HG03175 (cell line): ENCODE data around the gene RASAL2.
"Not testable (repeated sequence)": the region's sequence is repeated elsewhere in the genome, so short reads cannot be mapped to it uniquely, and the experiment has no call there.

Source experiments
- ATAC-seq: cut with Tn5 transposase; IDR thresholded peaks from one replicate; pipeline ENCODE4 v1.9.1; 2021; ENCODE audit warnings: mild to moderate bottlenecking, moderate library complexity; ENCODE audit not compliant: unreplicated experiment

Gene RASAL2

GRCh38 chr1:178330848-178331497 lies 237.1 kb downstream of the RASAL2 start:
- no peak for ATAC-seq

- no peak for ATAC-seq
Observed at GRCh38 chr1:178335426-178335825, 241.5 kb downstream of the RASAL2 start.

DNA sequence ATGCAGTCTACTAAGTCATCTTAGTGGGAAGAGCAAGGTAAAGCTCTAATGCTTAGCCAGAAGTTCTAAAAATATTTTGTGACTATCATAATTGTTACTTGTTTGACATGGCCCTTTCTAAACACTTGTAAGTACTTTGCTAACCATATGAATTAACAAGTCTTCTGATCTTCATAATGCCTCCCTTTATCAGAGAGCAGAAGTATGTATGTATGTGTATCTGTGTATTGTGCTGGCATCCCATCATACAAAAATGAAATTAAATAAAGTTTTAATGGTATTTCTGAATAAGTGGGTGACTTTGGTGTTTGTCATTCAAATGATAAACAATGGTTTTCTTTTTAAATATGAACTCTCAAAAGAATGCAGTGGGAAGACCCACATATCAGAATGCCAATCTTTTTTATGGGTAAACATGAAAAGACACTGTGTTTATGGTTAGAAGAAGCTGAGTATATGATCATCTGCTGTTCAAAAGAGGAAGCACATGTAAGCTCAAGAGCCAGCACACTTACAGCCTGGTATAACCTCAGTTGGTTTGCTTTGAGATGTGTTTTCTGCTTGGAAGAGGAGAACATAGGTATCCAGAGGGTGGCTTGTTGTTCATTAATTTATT lies 243.3 kb downstream of the RASAL2 start:
- no peak for ATAC-seq

GRCh38 chr1:178339834-178340233 lies 245.9 kb downstream of the RASAL2 start:
- ATAC-seq: no peak

DNA sequence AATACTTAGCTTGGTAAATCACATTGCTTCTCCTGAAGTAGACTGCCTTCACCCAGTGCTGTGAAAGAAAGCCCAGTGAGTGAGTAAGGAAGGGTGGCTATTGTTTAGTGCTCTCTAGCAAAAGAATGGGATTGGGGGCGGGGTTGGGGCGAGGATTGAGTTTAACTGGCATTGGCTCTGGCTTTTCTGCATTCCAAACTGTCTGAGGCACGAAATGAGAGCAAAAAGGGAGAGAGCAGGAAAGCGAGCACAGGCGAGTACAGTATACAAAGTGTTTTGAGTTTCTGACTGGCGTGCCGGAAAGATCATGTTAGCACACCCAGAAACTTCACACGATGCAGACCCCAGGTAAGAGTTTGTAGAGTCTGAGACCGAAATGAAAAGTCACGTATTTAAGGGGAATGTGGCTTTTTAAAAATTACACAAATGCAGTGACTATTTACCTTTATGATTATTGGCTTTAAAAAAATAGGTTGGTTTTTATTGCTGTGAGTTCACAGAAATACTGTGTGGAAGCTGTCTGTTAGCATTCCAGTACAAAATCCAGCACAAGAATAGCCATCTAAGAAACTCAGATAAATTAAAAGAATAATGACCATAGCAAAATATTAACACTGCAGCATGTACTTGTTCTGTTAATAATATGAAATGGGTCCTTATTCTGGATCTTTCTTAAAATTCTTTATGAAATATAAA lies 247.5 kb downstream of the RASAL2 start:
- no peak for ATAC-seq

GRCh38 chr1:178342745-178343144 lies 248.8 kb downstream of the RASAL2 start:
- ATAC-seq: no peak

DNA sequence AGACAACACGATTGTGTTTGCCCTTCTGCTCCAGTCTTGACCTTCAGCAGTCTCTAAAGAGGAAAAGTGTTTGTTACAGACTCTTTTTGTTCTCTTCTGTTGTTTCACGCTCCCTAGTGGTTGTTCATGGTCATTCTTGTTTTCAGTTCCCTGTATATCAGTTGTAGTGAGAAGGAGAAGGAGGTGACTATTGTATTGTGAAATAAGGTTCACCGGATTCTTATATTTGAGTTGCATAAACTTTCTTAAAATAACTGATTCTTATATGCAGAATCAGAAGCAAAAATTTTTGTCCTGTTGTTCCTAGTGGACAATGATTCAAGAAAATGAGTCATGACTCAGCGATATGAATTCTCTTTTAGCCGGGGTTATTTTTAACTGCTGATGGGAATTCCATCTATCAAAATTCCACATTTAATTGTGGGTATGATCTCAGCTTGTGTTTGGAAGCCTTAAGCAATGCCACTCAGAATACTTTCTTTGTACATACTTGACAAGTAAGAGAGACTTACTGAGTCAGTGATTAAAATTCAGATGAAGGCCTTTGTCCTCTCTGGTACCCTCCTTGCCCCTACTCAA lies 250.7 kb downstream of the RASAL2 start:
- peak; percentile 70 for ATAC-seq

- ATAC-seq: no peak
Observed at GRCh38 chr1:178345238-178345637, 251.3 kb downstream of the RASAL2 start.

GRCh38 chr1:178345807-178346206 lies 251.9 kb downstream of the RASAL2 start:
- ATAC-seq: no peak

- no peak for ATAC-seq
Observed at GRCh38 chr1:178349801-178350200, 255.9 kb downstream of the RASAL2 start.

DNA sequence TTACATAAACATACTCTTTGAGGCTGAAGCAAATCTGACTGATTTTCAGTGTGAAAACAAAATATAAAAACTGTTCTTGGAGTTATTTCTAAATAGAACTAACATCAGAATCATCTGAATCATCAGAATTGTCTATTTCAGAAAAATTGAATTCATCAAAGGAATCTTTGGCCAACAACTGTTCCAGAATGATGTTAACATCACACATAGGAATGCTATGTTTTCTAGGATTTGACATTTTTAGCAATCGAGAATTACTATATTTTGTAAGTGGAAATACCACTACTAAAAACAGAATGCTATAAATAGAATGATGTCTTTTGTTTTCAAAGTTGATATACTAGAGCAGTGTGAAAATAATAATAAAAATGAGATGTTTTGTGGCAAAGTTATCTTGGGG lies 258.0 kb downstream of the RASAL2 start:
- ATAC-seq: not testable (repeated sequence)

DNA sequence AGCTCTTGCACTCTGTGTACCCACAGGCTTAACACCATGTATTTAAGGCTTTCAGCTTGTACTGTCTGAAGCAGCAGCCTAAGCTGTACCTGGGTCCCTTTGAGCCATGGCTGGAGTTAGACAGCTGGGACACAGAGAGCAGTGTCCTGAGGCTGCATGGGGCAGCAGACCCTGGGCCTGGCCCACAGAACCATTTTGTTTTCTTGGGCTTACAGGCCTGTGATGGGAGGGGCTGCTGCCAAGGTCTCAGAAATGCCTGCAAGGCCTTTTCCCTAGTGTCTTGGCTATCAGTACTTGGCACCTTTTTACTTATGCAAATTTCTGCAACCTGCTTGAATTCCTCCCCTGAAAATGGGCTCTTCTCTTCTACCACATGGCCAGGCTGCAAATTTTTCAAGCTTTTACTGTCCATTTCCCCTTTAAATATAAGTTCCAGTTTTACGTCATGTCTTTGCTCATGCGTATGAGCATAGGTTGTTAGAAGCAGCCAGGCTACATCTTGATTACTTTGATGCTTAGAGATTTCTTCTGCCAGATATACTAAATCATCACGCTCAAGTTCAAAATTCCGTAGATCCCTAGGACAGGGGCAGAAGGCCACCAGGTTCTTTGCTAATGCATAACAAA lies 259.0 kb downstream of the RASAL2 start:
- ATAC-seq: no peak

GRCh38 chr1:178353524-178353923 lies 259.6 kb downstream of the RASAL2 start:
- no peak for ATAC-seq

GRCh38 chr1:178354816-178355215 lies 260.9 kb downstream of the RASAL2 start:
- no peak for ATAC-seq

GRCh38 chr1:178356299-178356698 lies 262.4 kb downstream of the RASAL2 start:
- no peak for ATAC-seq

DNA sequence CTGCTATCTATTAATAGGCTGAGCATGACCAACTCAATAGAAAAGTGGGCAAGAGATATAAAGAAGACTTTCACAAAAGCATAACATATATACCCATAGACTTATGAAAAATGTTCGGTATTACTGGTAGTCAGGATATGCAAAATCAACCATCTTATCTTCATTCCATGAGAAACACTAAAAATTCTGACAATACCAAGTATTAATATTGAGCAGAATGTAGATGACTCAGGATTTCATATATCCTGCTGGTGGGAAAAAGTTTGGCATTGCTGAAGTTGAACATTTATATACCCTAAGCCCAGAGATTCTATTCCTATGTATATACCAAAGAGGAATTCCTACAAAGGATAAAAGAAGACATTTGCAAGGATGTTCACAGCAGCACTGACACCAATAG lies 264.6 kb downstream of the RASAL2 start:
- no peak for ATAC-seq

DNA sequence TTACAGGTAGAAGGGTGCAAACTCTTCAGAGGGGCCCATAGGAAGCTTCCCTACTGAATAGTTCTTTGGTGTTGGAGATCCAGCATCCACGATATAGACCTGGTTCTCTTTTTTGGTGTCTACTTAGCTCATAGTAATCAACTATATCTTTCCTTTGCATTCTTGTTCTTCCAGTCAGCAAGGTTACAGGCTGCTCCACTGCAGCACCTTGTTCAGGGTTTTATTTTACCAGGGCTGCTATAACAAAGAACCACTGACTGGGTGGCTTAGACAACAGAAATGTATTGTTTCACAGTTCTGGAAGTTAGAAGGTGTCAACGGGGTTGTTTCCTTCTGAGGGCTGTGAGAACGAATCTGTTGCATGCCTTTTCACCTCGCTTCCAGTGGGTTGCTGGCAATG lies 266.5 kb downstream of the RASAL2 start:
- no peak for ATAC-seq

DNA sequence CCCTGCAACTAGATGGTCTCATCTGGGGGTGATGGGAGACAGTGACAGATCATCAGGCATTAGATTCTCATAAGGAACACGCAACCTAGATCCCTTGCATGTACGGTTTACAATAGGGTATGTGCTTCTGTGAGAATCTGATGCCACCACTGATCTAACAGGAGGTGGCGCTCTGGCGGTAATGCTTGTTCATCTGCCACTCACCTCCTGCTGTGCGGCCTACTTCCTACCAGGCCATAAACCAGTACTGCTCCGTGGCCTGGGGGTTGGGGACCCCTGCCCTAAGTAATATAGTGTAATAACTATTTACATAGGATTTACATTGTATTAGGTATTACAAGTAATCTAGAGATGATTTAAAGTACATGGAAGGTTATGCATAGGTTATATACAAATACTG lies 267.9 kb downstream of the RASAL2 start:
- no peak for ATAC-seq

GRCh38 chr1:178362747-178363146 lies 268.8 kb downstream of the RASAL2 start:
- no peak for ATAC-seq

DNA sequence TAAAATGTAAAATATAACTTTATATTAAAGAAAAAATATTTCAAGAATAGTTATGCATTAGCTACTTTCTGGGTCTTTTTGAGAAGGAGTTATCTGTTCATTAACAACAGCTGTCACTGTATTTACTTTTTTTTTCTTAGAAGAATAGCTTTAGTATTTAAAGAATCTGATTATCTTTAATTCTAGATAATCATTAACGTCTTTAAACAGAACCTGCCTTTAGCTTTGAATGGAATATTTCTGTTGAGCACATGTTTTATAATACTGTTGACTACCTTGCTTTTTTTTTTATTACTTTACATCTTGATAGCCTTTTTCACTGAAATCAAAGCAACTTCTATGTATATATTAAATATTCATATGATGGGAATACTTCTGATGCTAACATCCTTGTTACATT lies 270.9 kb downstream of the RASAL2 start:
- ATAC-seq: no peak

GRCh38 chr1:178367151-178367550 lies 273.2 kb downstream of the RASAL2 start:
- ATAC-seq: no peak
